ENCODE data around the gene BACE2. TPM values are rescaled to one million over a fixed set of nuclear protein-coding genes. Genes with fewer than 3 reads are reported as not detected.

Gene BACE2
- total RNA-seq, 4 donors from 2014 or later, result 23.9 to 59.4 (median 36.6) TPM

GRCh38 chr21:41227357-41228005, 59.5 kb downstream of the BACE2 start:
- Histone ChIP-seq H3K4me3 (no peak overlapping the region), H3K27me3 (no peaks in the 10 kb centered on the region), H3K4me1 (no peaks in the 10 kb centered on the region), H3K27ac (no peak overlapping the region), H3K9me3 (no peaks in the 10 kb centered on the region), H3K36me3 (peaks cover 29% of the 10 kb centered on the region)
- DNase-seq (ENCODE audit: low spot score in 2 of 2), result no peak
- 93% methylated on average over 9 of the region's 9 CpGs for WGBS
- no peak for TF ChIP-seq EP300 (IDR thresholded peaks at IDR 0.05)

GRCh38 chr21:41228006-41228370, 60.0 kb downstream of the BACE2 start:
- DNase-seq (ENCODE audit: low spot score in 2 of 2), result no peak
- H3K4me3 ChIP-seq, result no peak overlapping the region
- no peaks in the 10 kb centered on the region for H3K4me1 ChIP-seq
- TF ChIP-seq CTCF (IDR thresholded peaks at IDR 0.05) (no peak), POLR2AphosphoS5 (IDR thresholded peaks at IDR 0.05) (no peak), POLR2A (IDR thresholded peaks at IDR 0.05) (no peak), EP300 (IDR thresholded peaks at IDR 0.05) (no peak)
- peaks cover 29% of the 10 kb centered on the region for H3K36me3 ChIP-seq
- 93% methylated on average over 5 of the region's 5 CpGs for WGBS
- no peaks in the 10 kb centered on the region for H3K27me3 ChIP-seq
- H3K27ac ChIP-seq, result no peak overlapping the region
- no peaks in the 10 kb centered on the region for H3K9me3 ChIP-seq

- H3K36me3 ChIP-seq, result peaks cover 29% of the 10 kb centered on the region
- H3K27me3 ChIP-seq, result no peaks in the 10 kb centered on the region
- H3K4me1 ChIP-seq, result no peaks in the 10 kb centered on the region
- H3K27ac ChIP-seq, result no peak overlapping the region
- TF ChIP-seq CTCF (IDR thresholded peaks at IDR 0.05) (no peak), POLR2A (IDR thresholded peaks at IDR 0.05) (no peak), POLR2AphosphoS5 (IDR thresholded peaks at IDR 0.05) (no peak), EP300 (IDR thresholded peaks at IDR 0.05) (no peak)
- DNase-seq (ENCODE audit: low spot score in 2 of 2), result no peak
- H3K4me3 ChIP-seq, result no peak overlapping the region
- no peaks in the 10 kb centered on the region for H3K9me3 ChIP-seq
- 86% methylated on average over 5 of the region's 5 CpGs for WGBS
These were observed 60.5 kb downstream of the BACE2 start for GRCh38 chr21:41228492-41228891.

GRCh38 chr21:41228958-41229357, 61.0 kb downstream of the BACE2 start:
- WGBS, result 72% methylated on average over 7 of the region's 7 CpGs
- DNase-seq (ENCODE audit: low spot score in 2 of 2), result no peak
- TF ChIP-seq CTCF (IDR thresholded peaks at IDR 0.05) (no peak), POLR2AphosphoS5 (IDR thresholded peaks at IDR 0.05) (no peak), POLR2A (IDR thresholded peaks at IDR 0.05) (no peak), EP300 (IDR thresholded peaks at IDR 0.05) (no peak)
- H3K27ac ChIP-seq, result no peak overlapping the region
- H3K4me3 ChIP-seq, result no peak overlapping the region
- no peaks in the 10 kb centered on the region for H3K4me1 ChIP-seq
- peaks cover 29% of the 10 kb centered on the region for H3K36me3 ChIP-seq
- H3K9me3 ChIP-seq, result no peaks in the 10 kb centered on the region
- H3K27me3 ChIP-seq, result no peaks in the 10 kb centered on the region

GRCh38 chr21:41229509-41230248, 61.7 kb downstream of the BACE2 start:
- Histone ChIP-seq H3K27ac (no peak overlapping the region), H3K4me3 (no peak overlapping the region), H3K4me1 (no peaks in the 10 kb centered on the region), H3K36me3 (peaks cover 29% of the 10 kb centered on the region), H3K27me3 (no peaks in the 10 kb centered on the region), H3K9me3 (no peaks in the 10 kb centered on the region)
- 95% methylated on average over 10 of the region's 10 CpGs for WGBS
- no peak for DNase-seq (ENCODE audit: low spot score in 2 of 2)
- TF ChIP-seq CTCF (IDR thresholded peaks at IDR 0.05) (no peak), POLR2A (IDR thresholded peaks at IDR 0.05) (no peak), POLR2AphosphoS5 (IDR thresholded peaks at IDR 0.05) (no peak), EP300 (IDR thresholded peaks at IDR 0.05) (no peak)

Data from suprapubic skin (tissue), 4 donors.